ENCODE results near the gene WNT5B. TPM values are rescaled to one million over a fixed set of nuclear protein-coding genes. Genes with fewer than 3 reads are reported as not detected.

The WNT5B gene
- polyA plus RNA-seq, 12 donors: 16.5 to 35.5 (median 25.9) TPM; not detected in 1

GRCh38 chr12:1622406-1622805 lies 6.6 kb upstream of the WNT5B start:
- DNase-seq: no peak

- no peak for DNase-seq
These were observed 504 bp downstream of the WNT5B start for GRCh38 chr12:1629338-1630132.

- DNase-seq: no peak
These were observed 1.2 kb downstream of the WNT5B start for GRCh38 chr12:1630133-1630826.

GRCh38 chr12:1630827-1631591 lies 2.0 kb downstream of the WNT5B start:
- no peak for DNase-seq

GRCh38 chr12:1632702-1633101 lies 3.7 kb downstream of the WNT5B start:
- no peak for DNase-seq

GRCh38 chr12:1633459-1633858 lies 4.4 kb downstream of the WNT5B start:
- no peak for DNase-seq

- DNase-seq: no peak
These were observed 5.1 kb downstream of the WNT5B start for GRCh38 chr12:1634149-1634548.

GRCh38 chr12:1634590-1635191 lies 5.7 kb downstream of the WNT5B start:
- DNase-seq: peak; percentile 78

- no peak for DNase-seq
These were observed 6.5 kb downstream of the WNT5B start for GRCh38 chr12:1635301-1636095.

- DNase-seq: no peak
These were observed 9.2 kb downstream of the WNT5B start for GRCh38 chr12:1638203-1638602.

- DNase-seq: no peak
These were observed 10.5 kb downstream of the WNT5B start for GRCh38 chr12:1639538-1639937.

GRCh38 chr12:1640328-1641234 lies 11.6 kb downstream of the WNT5B start:
- DNase-seq: no peak

- DNase-seq: no peak
These were observed 13.5 kb downstream of the WNT5B start for GRCh38 chr12:1642513-1642912.

GRCh38 chr12:1643043-1643442 lies 14.0 kb downstream of the WNT5B start:
- no peak for DNase-seq

- no peak for DNase-seq
These were observed 15.0 kb downstream of the WNT5B start for GRCh38 chr12:1643905-1644533.

- peak; percentile 89 for DNase-seq
These were observed 15.8 kb downstream of the WNT5B start for GRCh38 chr12:1644534-1645438.

- DNase-seq: no peak
These were observed 16.8 kb downstream of the WNT5B start for GRCh38 chr12:1645819-1646218.

- no peak for DNase-seq
These were observed 17.7 kb downstream of the WNT5B start for GRCh38 chr12:1646569-1647284.
